ENCODE data around the gene ABCA12.

The ABCA12 gene

GRCh38 chr2:214899751-214900150 lies 238.7 kb downstream of the ABCA12 start:
- no peak for FAIRE-seq
- DNase-seq (ENCODE audit: insufficient read length, low spot score), result no peak
- TF ChIP-seq POLR2A (IDR thresholded peaks at IDR 0.05; ENCODE audit: low read depth, low read length), result no peak

DNA sequence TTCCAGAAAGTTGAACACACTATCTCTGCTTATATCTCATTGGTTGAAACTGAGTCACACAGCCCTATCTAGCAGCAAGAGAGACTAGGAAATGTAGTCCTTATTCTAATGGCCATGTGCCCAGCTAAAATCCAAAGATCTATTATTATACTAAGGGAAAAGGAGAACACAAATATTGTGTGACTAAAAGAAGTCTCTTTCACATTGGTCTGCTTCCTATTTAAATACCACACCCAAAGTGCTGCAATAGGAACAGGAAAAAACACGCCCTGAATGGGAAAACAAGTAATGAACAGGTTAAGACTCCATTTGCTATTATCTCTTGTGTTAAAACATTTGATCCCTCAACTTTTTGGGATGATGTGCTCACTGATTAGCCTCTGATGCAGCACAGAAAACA lies 242.2 kb downstream of the ABCA12 start:
- DNase-seq (ENCODE audit: insufficient read length, low spot score), result no peak
- no peak for TF ChIP-seq POLR2A (IDR thresholded peaks at IDR 0.05; ENCODE audit: low read depth, low read length)
- FAIRE-seq, result no peak

DNA sequence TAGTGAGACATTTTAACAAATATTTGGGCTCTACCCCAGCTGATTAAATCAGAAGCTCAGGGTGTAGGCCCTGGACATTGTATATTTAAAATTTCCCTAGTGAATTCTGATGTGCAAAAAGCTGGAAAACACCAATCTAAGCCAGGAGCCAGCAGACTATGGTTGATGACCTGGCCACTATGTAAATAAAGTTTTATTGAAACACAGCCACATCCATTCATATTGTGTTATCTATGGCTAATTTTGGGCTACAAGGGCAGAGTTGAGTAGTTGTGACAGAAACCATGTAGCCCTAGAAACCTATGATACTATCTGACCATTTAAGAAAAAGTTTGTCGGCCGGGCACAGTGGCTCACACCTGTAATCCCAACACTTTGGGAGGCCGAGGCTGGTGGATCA lies 243.0 kb downstream of the ABCA12 start:
- DNase-seq (ENCODE audit: insufficient read length, low spot score) (no peak), FAIRE-seq (no peak)
- no peak for TF ChIP-seq POLR2A (IDR thresholded peaks at IDR 0.05; ENCODE audit: low read depth, low read length)

DNA sequence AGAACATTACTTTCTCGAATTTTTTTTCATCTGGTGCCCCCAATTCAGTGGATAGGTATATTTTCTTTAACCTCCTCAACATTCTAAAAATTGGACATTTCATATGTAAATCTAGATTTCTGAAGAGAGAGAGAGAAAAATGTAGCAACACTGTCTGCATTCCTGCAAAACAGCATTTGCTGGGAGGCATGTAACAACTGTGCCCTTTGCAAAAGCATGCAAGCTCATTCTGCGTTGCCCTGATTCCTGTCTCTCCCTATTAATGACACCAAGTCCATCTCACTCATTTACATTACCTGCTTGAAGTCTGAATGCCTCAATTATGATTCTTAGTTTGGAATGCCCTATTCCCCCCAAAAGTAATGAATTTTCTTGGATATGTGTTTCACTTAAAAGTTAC lies 249.1 kb downstream of the ABCA12 start:
- TF ChIP-seq POLR2A (IDR thresholded peaks at IDR 0.05; ENCODE audit: low read depth, low read length), result no peak
- no peak for DNase-seq (ENCODE audit: insufficient read length, low spot score)
- no peak for FAIRE-seq

GRCh38 chr2:214881647-214882202 lies 256.7 kb downstream of the ABCA12 start:
- no peak for TF ChIP-seq POLR2A (IDR thresholded peaks at IDR 0.05; ENCODE audit: low read depth, low read length)
- DNase-seq (ENCODE audit: insufficient read length, low spot score), result no peak
- FAIRE-seq, result no peak

Data from H54 (cell line).